HEK293T (cell line): ENCODE measurements around the gene GANC.

Source experiments
- PKNOX1 ChIP-seq: fragments of 450-650 bp; IDR thresholded peaks from 2 replicates; pipeline ENCODE4 v1.6.1; 2016
- ZNF384 ChIP-seq: fragments of 450-650 bp; IDR thresholded peaks from 2 replicates; pipeline ENCODE4 v1.6.1; 2016

- TF ChIP-seq PKNOX1 (no peak), ZNF384 (no peak)
Measured at GRCh38 chr15:42283671-42284070, 10.7 kb downstream of the GANC start.
